IPS-18a (cell line): Measurements from ENCODE around the gene ZC3H12D.

ENCODE experiments used
- H3K27ac ChIP-seq: one replicate; pipeline ENCODE4 v1.5.1; 2013; ENCODE audit warnings: low read length
- H3K27me3 ChIP-seq: one replicate; pipeline ENCODE4 v1.6.1; 2013; ENCODE audit warnings: mild to moderate bottlenecking, low read length; ENCODE audit not compliant: control insufficient read depth, insufficient read depth
- H3K36me3 ChIP-seq: one replicate; pipeline ENCODE4 v1.6.1; 2013; ENCODE audit warnings: low read depth, low read length; ENCODE audit not compliant: control insufficient read depth
- H3K4me1 ChIP-seq: one replicate; pipeline ENCODE4 v1.6.1; 2013; ENCODE audit warnings: low read depth, low read length; ENCODE audit not compliant: control insufficient read depth
- H3K4me3 ChIP-seq: one replicate; pipeline ENCODE4 v1.5.1; 2013; ENCODE audit warnings: low read length
- H3K9ac ChIP-seq: one replicate; pipeline ENCODE4 v1.6.1; 2013; ENCODE audit warnings: mild to moderate bottlenecking, low read length, moderate library complexity
- H3K9me3 ChIP-seq: one replicate; pipeline ENCODE4 v1.6.1; 2013; ENCODE audit warnings: low read depth, low read length; ENCODE audit not compliant: control insufficient read depth

The ZC3H12D gene

GRCh38 chr6:149483334-149483725 is 1.5 kb downstream of the ZC3H12D start:
- H3K27ac ChIP-seq, result no peak overlapping the region
- no peak overlapping the region for H3K4me3 ChIP-seq
- no peak overlapping the region for H3K9ac ChIP-seq

GRCh38 chr6:149482545-149483333 is 2.1 kb downstream of the ZC3H12D start:
- no peak overlapping the region for H3K27ac ChIP-seq
- H3K9me3 ChIP-seq, result no peaks in the 10 kb centered on the region
- H3K4me1 ChIP-seq, result no peaks in the 10 kb centered on the region
- no peaks in the 10 kb centered on the region for H3K36me3 ChIP-seq
- no peak overlapping the region for H3K9ac ChIP-seq
- no peaks in the 10 kb centered on the region for H3K27me3 ChIP-seq
- no peak overlapping the region for H3K4me3 ChIP-seq

More at GRCh38 chr6:149483334-149483725, 1.5 kb downstream of the ZC3H12D start:
- H3K4me1 ChIP-seq, result no peaks in the 10 kb centered on the region
- H3K9me3 ChIP-seq, result no peaks in the 10 kb centered on the region
- no peaks in the 10 kb centered on the region for H3K27me3 ChIP-seq
- H3K36me3 ChIP-seq, result no peaks in the 10 kb centered on the region

- Histone ChIP-seq H3K9me3 (no peaks in the 10 kb centered on the region), H3K4me1 (no peaks in the 10 kb centered on the region), H3K27ac (no peak overlapping the region), H3K27me3 (no peaks in the 10 kb centered on the region), H3K36me3 (no peaks in the 10 kb centered on the region), H3K9ac (no peak overlapping the region), H3K4me3 (no peak overlapping the region)
Measured at GRCh38 chr6:149480502-149481280, 4.1 kb downstream of the ZC3H12D start.

GRCh38 chr6:149478631-149479314 is 6.0 kb downstream of the ZC3H12D start:
- Histone ChIP-seq H3K9ac (no peak overlapping the region), H3K27me3 (no peaks in the 10 kb centered on the region), H3K4me1 (peaks cover under 1% of the 10 kb centered on the region), H3K27ac (no peak overlapping the region), H3K4me3 (no peak overlapping the region), H3K9me3 (no peaks in the 10 kb centered on the region), H3K36me3 (no peaks in the 10 kb centered on the region)

- Histone ChIP-seq H3K36me3 (no peaks in the 10 kb centered on the region), H3K9ac (no peak overlapping the region), H3K4me1 (peaks cover 8% of the 10 kb centered on the region), H3K4me3 (no peak overlapping the region), H3K9me3 (no peaks in the 10 kb centered on the region), H3K27ac (no peak overlapping the region), H3K27me3 (no peaks in the 10 kb centered on the region)
Measured at GRCh38 chr6:149477544-149477943, 7.3 kb downstream of the ZC3H12D start.

- no peak overlapping the region for H3K27ac ChIP-seq
Measured at GRCh38 chr6:149476789-149477455, 7.9 kb downstream of the ZC3H12D start.

GRCh38 chr6:149474108-149474935 is 10.5 kb downstream of the ZC3H12D start:
- Histone ChIP-seq H3K27ac (no peak overlapping the region), H3K4me3 (no peak overlapping the region), H3K36me3 (no peaks in the 10 kb centered on the region), H3K9me3 (no peaks in the 10 kb centered on the region), H3K9ac (no peak overlapping the region), H3K4me1 (peaks cover 8% of the 10 kb centered on the region), H3K27me3 (no peaks in the 10 kb centered on the region)

More at GRCh38 chr6:149476789-149477455, 7.9 kb downstream of the ZC3H12D start:
- Histone ChIP-seq H3K9ac (no peak overlapping the region), H3K27me3 (no peaks in the 10 kb centered on the region), H3K36me3 (no peaks in the 10 kb centered on the region), H3K4me1 (peaks cover 8% of the 10 kb centered on the region), H3K9me3 (no peaks in the 10 kb centered on the region), H3K4me3 (no peak overlapping the region)

GRCh38 chr6:149473080-149474052 is 11.4 kb downstream of the ZC3H12D start:
- H3K4me1 ChIP-seq, result peaks cover 8% of the 10 kb centered on the region
- no peaks in the 10 kb centered on the region for H3K9me3 ChIP-seq
- H3K9ac ChIP-seq, result no peak overlapping the region
- H3K27me3 ChIP-seq, result no peaks in the 10 kb centered on the region
- no peak overlapping the region for H3K27ac ChIP-seq
- no peaks in the 10 kb centered on the region for H3K36me3 ChIP-seq
- H3K4me3 ChIP-seq, result no peak overlapping the region

GRCh38 chr6:149472241-149472640 is 12.6 kb downstream of the ZC3H12D start:
- no peak overlapping the region for H3K4me3 ChIP-seq

GRCh38 chr6:149471801-149472200 is 13.0 kb downstream of the ZC3H12D start:
- peaks cover 8% of the 10 kb centered on the region for H3K4me1 ChIP-seq
- H3K36me3 ChIP-seq, result no peaks in the 10 kb centered on the region
- no peak overlapping the region for H3K4me3 ChIP-seq
- no peaks in the 10 kb centered on the region for H3K27me3 ChIP-seq
- no peaks in the 10 kb centered on the region for H3K9me3 ChIP-seq
- H3K27ac ChIP-seq, result no peak overlapping the region
- H3K9ac ChIP-seq, result no peak overlapping the region

More at GRCh38 chr6:149472241-149472640, 12.6 kb downstream of the ZC3H12D start:
- Histone ChIP-seq H3K36me3 (no peaks in the 10 kb centered on the region), H3K27ac (no peak overlapping the region), H3K9me3 (no peaks in the 10 kb centered on the region), H3K4me1 (peaks cover 8% of the 10 kb centered on the region), H3K27me3 (no peaks in the 10 kb centered on the region), H3K9ac (no peak overlapping the region)
